IMR-90 (cell line): ENCODE measurements around the gene MGAT1. TPM values are rescaled to one million over a fixed set of nuclear protein-coding genes. Genes with fewer than 3 reads are reported as not detected.

Source experiments
- ATAC-seq: fragments of 200-7000 bp; cut with Tn5 transposase; 2 replicates; pipeline ENCODE4 v1.9.1; 2020; ENCODE audit warnings: low read depth, mild to moderate bottlenecking, moderate library complexity
- BruUV-seq: library from RNA; stranded (reverse); fragments of 400-500 nt; replicated peaks from 2 replicates; lab custom pipeline; 2021; lab: Mats Ljungman, UMichigan
- CTCF ChIA-PET: fragments of 300-600 bp; formaldehyde crosslinking; extraction: SDS; loops from one replicate; lab custom pipeline; 2021; ENCODE audit warnings: antibody characterized with exemption; lab: Yijun Ruan, JAX
- POLR2A ChIA-PET: fragments of 300-600 bp; sonication (Branson Sonifier 250); formaldehyde crosslinking; loops from one replicate; lab custom pipeline; 2022; ENCODE audit warnings: antibody characterized with exemption; ENCODE audit not compliant: unreplicated experiment; lab: Charles Lee
- DNase-seq: peaks from one replicate; pipeline ENCODE4 v3.0.0; 2013
- H2AFZ ChIP-seq: replicated peaks from 2 replicates; pipeline ENCODE3; 2013; ENCODE audit warnings: low read length, mild to moderate bottlenecking; ENCODE audit not compliant: poor library complexity
- H2AK5ac ChIP-seq: 2 replicates; pipeline ENCODE4 v1.6.1; 2013; ENCODE audit warnings: low read depth, low read length, inconsistent platforms
- H2AK9ac ChIP-seq: replicated peaks from 2 replicates; pipeline ENCODE3; 2013; ENCODE audit warnings: mild to moderate bottlenecking, low read depth, low read length, moderate library complexity; ENCODE audit not compliant: poor library complexity
- H2BK120ac ChIP-seq: 2 replicates; pipeline ENCODE4 v1.6.1; 2013; ENCODE audit warnings: low read depth, low read length, inconsistent platforms
- H2BK15ac ChIP-seq: 3 replicates; pipeline ENCODE4 v1.6.1; 2013; ENCODE audit warnings: low read depth, low read length, inconsistent platforms
- H2BK20ac ChIP-seq: 2 replicates; pipeline ENCODE4 v1.6.1; 2013; ENCODE audit warnings: low read depth, mild to moderate bottlenecking, inconsistent platforms, low read length, moderate library complexity
- H2BK5ac ChIP-seq: 2 replicates; pipeline ENCODE4 v1.6.1; 2013; ENCODE audit warnings: mild to moderate bottlenecking, low read depth, low read length, inconsistent platforms; ENCODE audit not compliant: poor library complexity, severe bottlenecking
- H3K14ac ChIP-seq: replicated peaks from 2 replicates; pipeline ENCODE4 v1.6.1; 2013; ENCODE audit warnings: low read depth, low read length, inconsistent platforms
- H3K18ac ChIP-seq: 2 replicates; pipeline ENCODE4 v1.6.1; 2013; ENCODE audit warnings: low read depth, low read length, control low read depth
- H3K23ac ChIP-seq: 2 replicates; pipeline ENCODE4 v1.6.1; 2013; ENCODE audit warnings: low read depth, low read length, inconsistent platforms
- H3K27ac ChIP-seq: 2 replicates; pipeline ENCODE4 v1.5.1; 2013; ENCODE audit warnings: mild to moderate bottlenecking, control low read depth, low read length; ENCODE audit not compliant: insufficient read depth
- H3K27me3 ChIP-seq: 2 replicates; pipeline ENCODE4 v1.6.1; 2013; ENCODE audit warnings: low read length; ENCODE audit not compliant: control insufficient read depth, insufficient read depth
- H3K36me3 ChIP-seq: 2 replicates; pipeline ENCODE4 v1.6.1; 2013; ENCODE audit warnings: low read length, mixed read lengths; ENCODE audit not compliant: control insufficient read depth, insufficient read depth
- H3K4ac ChIP-seq: 2 replicates; pipeline ENCODE4 v1.6.1; 2013; ENCODE audit warnings: low read depth, low read length, inconsistent platforms
- H3K4me1 ChIP-seq: 2 replicates; pipeline ENCODE4 v1.6.1; 2013; ENCODE audit warnings: low read length, mixed read lengths; ENCODE audit not compliant: control insufficient read depth, insufficient read depth
- H3K4me2 ChIP-seq: 2 replicates; pipeline ENCODE4 v1.6.1; 2013; ENCODE audit warnings: low read depth, mild to moderate bottlenecking, control low read depth, low read length, moderate library complexity
- H3K4me3 ChIP-seq: 2 replicates; pipeline ENCODE4 v1.5.1; 2013; ENCODE audit warnings: low read depth, mild to moderate bottlenecking, control low read depth, low read length, moderate library complexity; ENCODE audit not compliant: insufficient read depth
- H3K56ac ChIP-seq: 2 replicates; pipeline ENCODE4 v1.6.1; 2013; ENCODE audit warnings: low read length, inconsistent platforms; ENCODE audit not compliant: insufficient read depth; ENCODE audit errors: extremely low read depth
- H3K79me1 ChIP-seq, 2 experiments: 2 replicates each; pipeline ENCODE4 v1.6.1; 2013; ENCODE audit warnings: low read length in 2 of 2, inconsistent platforms in 1 of 2, low read depth in 1 of 2
- H3K9ac ChIP-seq: 2 replicates; pipeline ENCODE4 v1.6.1; 2013; ENCODE audit warnings: low read depth, low read length, control low read depth
- H3K9me1 ChIP-seq: 2 replicates; pipeline ENCODE4 v1.6.1; 2013; ENCODE audit warnings: low read length, inconsistent platforms; ENCODE audit not compliant: insufficient read depth
- H3K9me3 ChIP-seq: 2 replicates; pipeline ENCODE4 v1.6.1; 2013; ENCODE audit warnings: low read length; ENCODE audit not compliant: control insufficient read depth, insufficient read depth
- H4K20me1 ChIP-seq: 2 replicates; pipeline ENCODE4 v1.6.1; 2013; ENCODE audit warnings: low read length, inconsistent platforms; ENCODE audit not compliant: insufficient read depth
- H4K5ac ChIP-seq: 2 replicates; pipeline ENCODE4 v1.6.1; 2013; ENCODE audit warnings: mild to moderate bottlenecking, low read depth, low read length, control low read depth
- H4K8ac ChIP-seq, 2 experiments: 2 replicates each; pipeline ENCODE4 v1.6.1; 2013; ENCODE audit warnings: low read depth in 2 of 2, low read length in 2 of 2, control low read depth in 1 of 2, inconsistent platforms in 1 of 2
- H4K91ac ChIP-seq: 2 replicates; pipeline ENCODE4 v1.6.1; 2013; ENCODE audit warnings: low read depth, low read length, inconsistent platforms; ENCODE audit not compliant: insufficient read depth
- BHLHE40 ChIP-seq: fragments of 150-350 bp; IDR thresholded peaks from 2 replicates; pipeline ENCODE4 v1.6.1; 2016; ENCODE audit warnings: mild to moderate bottlenecking, low read depth, low read length
- CEBPB ChIP-seq: IDR thresholded peaks from 2 replicates; pipeline ENCODE4 v1.6.1; 2012; ENCODE audit warnings: low read depth, low read length, improper control_type of control experiment
- CHD1 ChIP-seq: IDR thresholded peaks from 2 replicates; pipeline ENCODE4 v1.6.1; 2012; ENCODE audit warnings: low read depth, low read length, improper control_type of control experiment
- CTCF ChIP-seq: conservative IDR thresholded peaks from 2 replicates; pipeline ENCODE4 v1.5.1; 2012; ENCODE audit warnings: mild to moderate bottlenecking, low read depth, low read length, improper control_type of control experiment
- ELK1 ChIP-seq: fragments of 150-350 bp; IDR thresholded peaks from 2 replicates; pipeline ENCODE4 v1.6.1; 2016; ENCODE audit warnings: low read depth, mild to moderate bottlenecking, low read length, moderate library complexity, borderline replicate concordance
- FOS ChIP-seq: fragments of 150-350 bp; IDR thresholded peaks from 2 replicates; pipeline ENCODE4 v1.6.1; 2016; ENCODE audit warnings: low read depth, low read length
- MAFK ChIP-seq: IDR thresholded peaks from 2 replicates; pipeline ENCODE4 v1.6.1; 2012; ENCODE audit warnings: low read depth, low read length, improper control_type of control experiment
- MAZ ChIP-seq: IDR thresholded peaks from 2 replicates; pipeline ENCODE4 v1.6.1; 2012; ENCODE audit warnings: low read depth, mild to moderate bottlenecking, low read length, improper control_type of control experiment, moderate library complexity, borderline replicate concordance
- MXI1 ChIP-seq: IDR thresholded peaks from 2 replicates; pipeline ENCODE4 v1.6.1; 2012; ENCODE audit warnings: low read depth, mild to moderate bottlenecking, low read length, moderate library complexity, borderline replicate concordance
- NFE2L2 ChIP-seq: fragments of 150-350 bp; IDR thresholded peaks from 2 replicates; pipeline ENCODE4 v1.6.1; 2016; ENCODE audit warnings: low read depth, mild to moderate bottlenecking, low read length
- POLR2A ChIP-seq: IDR thresholded peaks from 2 replicates; pipeline ENCODE4 v1.6.1; 2012; ENCODE audit warnings: mild to moderate bottlenecking, low read depth, low read length
- RFX5 ChIP-seq: IDR thresholded peaks from 2 replicates; pipeline ENCODE4 v1.8.0; 2012; ENCODE audit warnings: low read depth, mild to moderate bottlenecking, low read length, moderate library complexity
- SMC3 ChIP-seq: fragments of 150-350 bp; IDR thresholded peaks from 2 replicates; pipeline ENCODE4 v1.6.1; 2016; ENCODE audit warnings: low read depth, mild to moderate bottlenecking, antibody characterized with exemption, low read length, moderate library complexity
- USF2 ChIP-seq: fragments of 150-350 bp; IDR thresholded peaks from 2 replicates; pipeline ENCODE4 v1.6.1; 2017; ENCODE audit warnings: mild to moderate bottlenecking, antibody characterized with exemption, low read length, low read depth
- WGBS, 2 experiments: methylation state at CpG; one replicate each; pipeline versions ENCODE4 v1.1.5 to v1.1.7; 2013; ENCODE audit warnings: missing lambda C conversion rate in 2 of 2; ENCODE audit not compliant: insufficient read length in 1 of 2; ENCODE audit errors: extremely low coverage in 2 of 2; 5-methylcytosine and 5-hydroxymethylcytosine counted together
- dilution Hi-C: fragments of 300-500 bp; cut with HindIII; formaldehyde crosslinking; loops from one replicate; pipeline ENCODE4 v1.14.3; 2018; ENCODE audit warnings: low sequenced_read_pairs; ENCODE audit not compliant: unreplicated experiment
- in situ Hi-C: fragments of 300-500 bp; cut with MboI; formaldehyde crosslinking; loops from 3 replicates; pipeline ENCODE4 v1.14.3; 2019; ENCODE audit warnings: low sequenced_read_pairs, inconsistent platforms, mixed read lengths
- intact Hi-C: fragments of 100-400 bp; cut with micrococcal nuclease; formaldehyde crosslinking; loops from 2 replicates; pipeline ENCODE4 v1.10.0; 2022
- polyA plus RNA-seq, 3 experiments: library from polyadenylated mRNA; depleted of rRNA; stranded (reverse); fragments of >200 nt; gene quantifications; 2 replicates each; pipeline ENCODE4 v1.2.3, GENCODE V29; 2012; ENCODE audit warnings: low replicate concordance in 1 of 3
- total RNA-seq: library from RNA; depleted of rRNA; stranded (reverse); fragments of >200 nt; gene quantifications from 2 replicates; pipeline ENCODE4 v1.2.3, GENCODE V29; 2012

Gene MGAT1
- total and polyA plus RNA-seq, 2 of the 4 experiments (the other 2 are of a cell fraction) = 56.3 to 141 TPM

- Histone ChIP-seq H4K91ac (peak overlapping the region; percentile 34), H2AK5ac (peak overlapping the region; percentile 90), H3K56ac (peak overlapping the region; percentile 83), H2AFZ (peak overlapping the region; percentile 40), H2BK120ac (peak overlapping the region; percentile 44), H3K18ac (peak overlapping the region; percentile 31), H3K4me3 (peak overlapping the region; percentile 96), H4K5ac (peak overlapping the region; percentile 70), H3K4ac (peak overlapping the region; percentile 85), H3K9me3 (no peaks in the 10 kb centered on the region), H3K27me3 (no peaks in the 10 kb centered on the region), H4K8ac (peak overlapping the region; percentile 29 to 60), H3K4me2 (peak overlapping the region; percentile 100), H2AK9ac (peak overlapping the region; percentile 92), H3K36me3 (peaks cover 21% of the 10 kb centered on the region), H3K9me1 (peaks cover 31% of the 10 kb centered on the region), H3K4me1 (peaks cover 36% of the 10 kb centered on the region), H4K20me1 (peaks cover 53% of the 10 kb centered on the region), H2BK20ac (peak overlapping the region; percentile 33; the same call in 1 of the 2 replicates), H3K23ac (peak overlapping the region; percentile 96), H3K9ac (peak overlapping the region; percentile 99), H3K27ac (peak overlapping the region; percentile 84), H2BK5ac (peak overlapping the region; percentile 91), H3K14ac (peak overlapping the region; percentile 94), H2BK15ac (peak overlapping the region; percentile 10; the same call in 2 of the 3 replicates), H3K79me1 (peaks cover 18 to 57% of the 10 kb centered on the region in 2 experiments)
- no TSS peak for BruUV-seq
- dilution Hi-C loops (no loop called here), in situ Hi-C loops (loop anchor here (10.0 kb wide), 2 partner anchors 383 to 453 kb away; no protein-coding TSS in a partner anchor), intact Hi-C loops (loop anchor here (1.0 to 5.0 kb wide), 2 partner anchors 61 to 422 kb away; partner anchors contain the start of genes TRIM41 and ZFP62)
- no peak for DNase-seq
- ChIA-PET POLR2A (interaction anchor here (1.0 kb wide), 1 partner anchor 29 kb away, joined by 3 read pairs; no protein-coding TSS in a partner anchor), CTCF (interaction anchor here (0.6 to 1.1 kb wide), 3 partner anchors 17 to 61 kb away, joined by 3 to 6 read pairs (median 3); no protein-coding TSS in a partner anchor)
- WGBS, 2 experiments = no CpG with 5 or more reads among the region's 15 CpGs
- ATAC-seq = peak; percentile 3
- TF ChIP-seq MXI1 (no peak), ELK1 (no peak), RFX5 (no peak), CTCF (no peak), MAZ (no peak), POLR2A (no peak), CHD1 (no peak; the same call in 1 of the 2 replicates), CEBPB (no peak), BHLHE40 (no peak), NFE2L2 (no peak), USF2 (no peak), SMC3 (no peak), MAFK (no peak), FOS (no peak)
Measured at GRCh38 chr5:180801596-180802324, 846 bp downstream of the MGAT1 start.
